ENCODE data around the gene RAB3B.

The RAB3B gene

DNA sequence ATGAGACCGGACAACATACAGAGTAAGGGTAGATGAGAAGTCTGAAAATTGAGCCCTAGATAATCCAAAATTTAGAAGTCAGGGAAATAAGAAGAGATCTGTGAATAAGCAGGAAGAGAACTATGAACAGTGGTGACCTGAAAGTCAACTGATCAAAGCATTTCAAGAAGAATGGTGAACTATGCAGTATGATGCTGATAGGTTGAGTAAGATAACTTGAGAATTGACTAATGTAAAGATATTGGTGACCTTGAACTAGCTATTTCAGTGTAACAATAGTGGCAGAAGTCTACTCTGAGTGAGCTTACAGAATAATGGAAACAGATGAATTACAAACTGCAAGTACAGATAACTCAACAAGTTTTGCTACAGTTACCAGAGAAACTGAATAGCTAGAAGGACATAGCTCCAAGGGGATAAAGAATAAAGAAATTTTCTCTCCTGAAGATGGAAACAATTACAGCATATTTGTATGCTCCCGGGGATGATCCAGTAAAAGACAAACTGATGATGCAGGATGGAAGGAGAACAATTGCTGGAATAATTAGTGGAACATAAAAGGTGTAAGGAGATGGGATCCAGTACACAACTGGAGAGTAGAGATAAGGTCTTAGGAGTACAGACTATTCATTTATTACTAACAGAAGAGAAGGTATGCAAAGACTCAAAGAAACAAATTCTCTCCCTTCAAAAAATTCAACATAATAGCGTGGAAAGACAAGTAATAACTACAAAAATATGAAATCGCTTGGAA is 122.8 kb downstream of the RAB3B start:
- no peak for DNase-seq

DNA sequence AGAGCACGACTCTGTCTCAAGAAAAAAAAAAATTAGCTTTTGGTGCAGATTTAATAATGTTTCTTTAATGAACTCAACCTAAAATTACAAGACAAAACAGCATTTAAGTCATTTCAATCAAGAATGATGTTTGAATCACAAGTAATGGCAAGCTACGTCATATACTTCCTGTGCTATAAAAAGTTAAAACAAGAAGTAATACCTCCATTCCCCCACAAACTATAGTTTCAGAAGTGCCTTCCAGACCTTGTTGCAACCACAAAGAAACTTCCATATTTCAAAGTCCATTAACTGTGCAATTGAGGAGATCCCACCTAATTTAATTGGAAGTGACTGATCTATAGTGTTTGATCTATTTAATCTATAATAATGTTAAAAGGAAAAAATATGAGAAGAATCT is 127.1 kb downstream of the RAB3B start:
- no peak for DNase-seq

DNA sequence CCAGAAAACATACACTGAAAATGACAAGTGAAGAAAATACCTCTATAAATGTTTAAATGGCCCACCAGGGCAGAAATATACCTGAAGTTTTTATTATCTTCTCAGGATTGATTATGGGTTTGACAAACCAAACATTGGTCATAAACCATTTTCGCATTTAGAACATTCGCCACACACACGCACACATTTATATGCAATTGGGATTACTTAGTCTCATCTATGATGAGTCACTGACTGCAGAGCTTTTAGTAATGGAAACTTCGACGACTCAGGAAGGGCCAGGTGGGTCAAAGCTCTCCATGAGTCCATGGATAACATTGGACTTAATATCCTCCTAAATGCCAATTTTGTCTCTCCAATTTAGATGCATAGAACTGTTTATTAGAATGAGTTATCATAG is 128.8 kb downstream of the RAB3B start:
- DNase-seq = no peak

DNA sequence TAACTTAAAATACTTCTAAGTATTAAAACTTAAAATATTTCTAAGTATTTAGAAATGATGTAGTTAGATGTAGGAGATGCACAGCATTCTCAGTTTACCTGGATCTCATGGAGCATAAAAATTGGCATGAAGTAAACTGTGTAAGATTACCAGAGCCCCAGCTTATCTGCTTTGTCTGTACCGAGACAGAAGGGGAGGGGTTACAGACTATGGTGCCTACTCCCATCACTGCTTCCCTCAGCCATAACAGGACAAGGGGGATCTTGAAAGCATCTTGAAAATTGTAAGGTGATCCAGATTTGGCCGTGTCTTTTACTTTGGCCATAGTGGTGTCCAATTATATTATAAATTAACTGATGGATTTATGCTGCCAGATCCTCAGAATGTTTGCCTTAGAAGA is 130.8 kb downstream of the RAB3B start:
- DNase-seq = no peak

DNA sequence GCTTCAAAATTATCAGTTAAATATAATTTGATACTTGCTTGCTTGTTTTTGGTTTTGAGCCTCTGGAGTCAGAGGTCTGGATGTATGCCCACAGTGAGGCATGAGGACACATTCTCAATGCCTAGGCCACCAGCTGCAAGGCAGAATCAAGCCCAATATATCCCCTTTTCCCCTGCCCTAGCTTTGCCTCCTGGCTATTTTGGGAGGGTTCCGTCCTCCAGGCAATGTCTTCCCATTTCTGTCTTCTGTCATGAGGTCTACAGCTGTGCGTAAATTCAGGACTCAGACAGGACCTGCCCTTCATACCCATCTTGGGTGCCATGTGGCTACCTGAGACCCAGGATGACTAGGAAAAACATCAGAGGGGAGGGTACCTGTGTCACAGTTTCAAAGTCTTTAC is 131.2 kb downstream of the RAB3B start:
- DNase-seq = no peak

DNA sequence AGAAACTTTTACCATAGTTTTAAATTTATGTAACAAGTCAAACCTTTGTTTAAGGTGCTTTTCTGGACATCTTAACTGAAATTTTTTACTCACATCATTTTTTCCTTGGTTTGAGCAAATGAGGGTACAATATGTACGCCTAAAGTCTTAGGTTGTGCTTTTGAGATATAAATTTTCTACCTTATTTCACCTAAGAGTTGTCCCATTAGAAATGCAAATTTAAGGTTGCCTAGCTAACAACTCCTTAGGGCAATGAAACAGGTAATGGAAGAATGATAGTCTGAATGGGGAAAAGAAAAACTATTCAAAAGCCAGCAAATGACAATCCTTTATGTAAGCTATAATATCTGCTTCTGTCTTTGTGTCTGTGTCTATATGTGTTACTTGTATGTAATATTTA is 131.6 kb downstream of the RAB3B start:
- no peak for DNase-seq

Measured in stimulated activated CD4-positive, alpha-beta T cell treated with anti-CD3 and anti-CD28 coated beads, Interleukin-2, amount 100 ng/mL, for 48 hours (primary cell).